ENCODE data around the gene MFAP4. TPM values are rescaled to one million over a fixed set of nuclear protein-coding genes. Genes with fewer than 3 reads are reported as not detected.

MFAP4 gene
- total RNA-seq, 3 donors from 2014 or later = 45.5 to 186 (median 116) TPM

- Histone ChIP-seq H3K36me3 (no peaks in the 10 kb centered on the region), H3K9me3 (no peaks in the 10 kb centered on the region), H3K27ac (peak overlapping the region; percentile 90 to 98), H3K27me3 (no peaks in the 10 kb centered on the region), H3K4me1 (peaks cover 17 to 28% of the 10 kb centered on the region in 2 donors), H3K4me3 (no peak overlapping the region)
- no peak for DNase-seq (ENCODE audit: low spot score in 2 of 2)
- intact Hi-C loops (cut with DNase I; ENCODE audit: low total_unique reads) = no loop called here
- no peak for TF ChIP-seq POLR2A (IDR thresholded peaks at IDR 0.05)
- TF ChIP-seq POLR2AphosphoS5 (IDR thresholded peaks at IDR 0.05) = no peak
- no peak for TF ChIP-seq CTCF (IDR thresholded peaks at IDR 0.05)
Observed at GRCh38 chr17:19388791-19389785, 2.1 kb upstream of the MFAP4 start.

GRCh38 chr17:19387921-19388521 lies 1.0 kb upstream of the MFAP4 start:
- Histone ChIP-seq H3K27ac (peak overlapping the region; percentile 90 to 98), H3K27me3 (no peaks in the 10 kb centered on the region), H3K36me3 (no peaks in the 10 kb centered on the region), H3K9me3 (no peaks in the 10 kb centered on the region), H3K4me1 (peaks cover 17 to 36% of the 10 kb centered on the region in 2 donors), H3K4me3 (peak overlapping the region in 1 of 3 donors; percentile 47)
- DNase-seq (ENCODE audit: low spot score in 2 of 2) = peak in 1 of 2 donors; percentile 57
- TF ChIP-seq POLR2AphosphoS5 (IDR thresholded peaks at IDR 0.05) = no peak
- TF ChIP-seq CTCF (IDR thresholded peaks at IDR 0.05) = no peak
- no peak for TF ChIP-seq POLR2A (IDR thresholded peaks at IDR 0.05)
- intact Hi-C loops (cut with DNase I; ENCODE audit: low total_unique reads) = no loop called here

GRCh38 chr17:19386051-19386929 lies 700 bp downstream of the MFAP4 start:
- intact Hi-C loops (cut with DNase I; ENCODE audit: low total_unique reads) = no loop called here
- Histone ChIP-seq H3K4me3 (peak overlapping the region; percentile 26 to 47 (median 29)), H3K9me3 (no peaks in the 10 kb centered on the region), H3K36me3 (no peaks in the 10 kb centered on the region), H3K27ac (peak overlapping the region; percentile 90 to 98), H3K27me3 (no peaks in the 10 kb centered on the region), H3K4me1 (peaks cover 17 to 36% of the 10 kb centered on the region in 2 donors)
- no peak for DNase-seq (ENCODE audit: low spot score in 2 of 2)
- TF ChIP-seq CTCF (IDR thresholded peaks at IDR 0.05) (no peak), POLR2AphosphoS5 (IDR thresholded peaks at IDR 0.05) (peak in 2 of 3 donors; percentile 15 to 62), POLR2A (IDR thresholded peaks at IDR 0.05) (no peak)

GRCh38 chr17:19385521-19385983 lies 1.4 kb downstream of the MFAP4 start:
- no peaks in the 10 kb centered on the region for H3K9me3 ChIP-seq
- peak overlapping the region; percentile 90 to 98 for H3K27ac ChIP-seq
- peaks cover 17 to 36% of the 10 kb centered on the region in 2 donors for H3K4me1 ChIP-seq
- TF ChIP-seq POLR2AphosphoS5 (IDR thresholded peaks at IDR 0.05) = no peak
- intact Hi-C loops (cut with DNase I; ENCODE audit: low total_unique reads) = no loop called here
- no peaks in the 10 kb centered on the region for H3K27me3 ChIP-seq
- peak overlapping the region in 2 of 3 donors; percentile 20 to 47 for H3K4me3 ChIP-seq
- no peak for DNase-seq (ENCODE audit: low spot score in 2 of 2)
- peaks cover 7% of the 10 kb centered on the region for H3K36me3 ChIP-seq
